Measurements from ENCODE around the gene TUBA1B. TPM values are rescaled to one million over a fixed set of nuclear protein-coding genes. Genes with fewer than 3 reads are reported as not detected.
"Not testable (repeated sequence)": the region's sequence is repeated elsewhere in the genome, so short reads cannot be mapped to it uniquely, and the experiment has no call there.

TUBA1B gene
- total RNA-seq, 2 experiments from 2014 or later, result 2,079 to 3,539 TPM

GRCh38 chr12:49170924-49171323 lies 39.7 kb upstream of the TUBA1B start:
- POLR2A ChIA-PET, result interaction anchor here (0.6 kb wide), 1 partner anchor 12 kb away, joined by 3 read pairs; no protein-coding TSS in a partner anchor
- H4K20me1 ChIP-seq (ENCODE audit: insufficient read depth, low read length), result no peaks in the 10 kb centered on the region
- H2AFZ ChIP-seq (ENCODE audit: low read length), result no peak overlapping the region
- no peak overlapping the region for H3K4me3 ChIP-seq (ENCODE audit: low read depth, low read length, poor library complexity, severe bottlenecking)
- H3K36me3 ChIP-seq (ENCODE audit: insufficient read depth, low read length), result no peaks in the 10 kb centered on the region
- intact Hi-C loops (cut with micrococcal nuclease; ENCODE audit: unreplicated experiment), result no loop called here
- no peak for DNase-seq (ENCODE audit: low spot score)
- TF ChIP-seq CTCF (conservative IDR thresholded peaks at IDR 0.05; ENCODE audit: low read length) (no peak), EZH2phosphoT487 (IDR thresholded peaks at IDR 0.05; ENCODE audit: borderline replicate concordance, low read depth, low read length) (no peak)
- no peaks in the 10 kb centered on the region for H3K9me3 ChIP-seq (ENCODE audit: low read length)
- H3K4me1 ChIP-seq (ENCODE audit: insufficient read depth, low read length, poor library complexity, severe bottlenecking), result no peaks in the 10 kb centered on the region
- no peak overlapping the region for H3K4me2 ChIP-seq (ENCODE audit: low read length)
- H3K9me2 ChIP-seq (ENCODE audit: insufficient read depth, low read length), result no peaks in the 10 kb centered on the region
- CTCF ChIA-PET (ENCODE audit: unreplicated experiment), result no interaction called here
- no peak overlapping the region for H3K27ac ChIP-seq (ENCODE audit: low read depth, low read length, poor library complexity, severe bottlenecking)
- no TSS peak for BruUV-seq (replicated peaks)
- no peaks in the 10 kb centered on the region for H3K79me2 ChIP-seq (ENCODE audit: insufficient read depth, low read depth, low read length)

- Histone ChIP-seq H3K9me2 (ENCODE audit: insufficient read depth, low read length) (no peaks in the 10 kb centered on the region), H3K4me3 (ENCODE audit: low read depth, low read length, poor library complexity, severe bottlenecking) (no peak overlapping the region), H3K79me2 (ENCODE audit: insufficient read depth, low read depth, low read length) (no peaks in the 10 kb centered on the region), H3K36me3 (ENCODE audit: insufficient read depth, low read length) (no peaks in the 10 kb centered on the region), H3K4me1 (ENCODE audit: insufficient read depth, low read length, poor library complexity, severe bottlenecking) (peaks cover 16% of the 10 kb centered on the region), H3K27ac (ENCODE audit: low read depth, low read length, poor library complexity, severe bottlenecking) (no peak overlapping the region), H3K9me3 (ENCODE audit: low read length) (no peaks in the 10 kb centered on the region), H4K20me1 (ENCODE audit: insufficient read depth, low read length) (no peaks in the 10 kb centered on the region), H3K4me2 (ENCODE audit: low read length) (no peak overlapping the region), H2AFZ (ENCODE audit: low read length) (no peak overlapping the region)
- no peak for DNase-seq (ENCODE audit: low spot score)
- CTCF ChIA-PET (ENCODE audit: unreplicated experiment), result no interaction called here
- BruUV-seq (replicated peaks), result no TSS peak
- TF ChIP-seq EZH2phosphoT487 (IDR thresholded peaks at IDR 0.05; ENCODE audit: borderline replicate concordance, low read depth, low read length) (no peak), CTCF (conservative IDR thresholded peaks at IDR 0.05; ENCODE audit: low read length) (no peak)
- POLR2A ChIA-PET, result interaction anchor here (0.6 to 1.5 kb wide), 3 partner anchors 8 to 300 kb away, joined by 3 to 4 read pairs (median 3); no protein-coding TSS in a partner anchor
- intact Hi-C loops (cut with micrococcal nuclease; ENCODE audit: unreplicated experiment), result no loop called here
These were observed 33.9 kb upstream of the TUBA1B start for GRCh38 chr12:49165114-49165513.

- H3K9me3 ChIP-seq (ENCODE audit: low read length); BruUV-seq (replicated peaks); H3K27ac ChIP-seq (ENCODE audit: low read depth, low read length, poor library complexity, severe bottlenecking); H3K79me2 ChIP-seq (ENCODE audit: insufficient read depth, low read depth, low read length); CTCF ChIA-PET (ENCODE audit: unreplicated experiment); H2AFZ ChIP-seq (ENCODE audit: low read length); H4K20me1 ChIP-seq (ENCODE audit: insufficient read depth, low read length); intact Hi-C loops (cut with micrococcal nuclease; ENCODE audit: unreplicated experiment); DNase-seq (ENCODE audit: low spot score); H3K36me3 ChIP-seq (ENCODE audit: insufficient read depth, low read length); H3K4me3 ChIP-seq (ENCODE audit: low read depth, low read length, poor library complexity, severe bottlenecking); H3K9me2 ChIP-seq (ENCODE audit: insufficient read depth, low read length): not testable (repeated sequence)
- H3K4me1 ChIP-seq (ENCODE audit: insufficient read depth, low read length, poor library complexity, severe bottlenecking), result peaks cover 30% of the 10 kb centered on the region
- H3K4me2 ChIP-seq (ENCODE audit: low read length), result 0 out of 2 replicates have a peak overlapping the region, but pooled peaks have one; percentile 42
- POLR2A ChIA-PET, result interaction anchor here (1.2 kb wide), 1 partner anchor 28 kb away, joined by 6 read pairs; the partner anchor contains the start of gene TUBA1A
These were observed 30.7 kb upstream of the TUBA1B start for GRCh38 chr12:49161901-49162300.
